HEK293 (cell line): ENCODE measurements around the gene HMX1.

Experiments used
- CTCF ChIP-seq: fragments of 450-650 bp; formaldehyde crosslinking; IDR thresholded peaks from 2 replicates; pipeline ENCODE4 v1.5.1; 2016; ENCODE audit warnings: missing biosample characterization, missing genetic modification characterization
- GLIS1 ChIP-seq: fragments of 450-650 bp; formaldehyde crosslinking; IDR thresholded peaks from 2 replicates; pipeline ENCODE4 v1.5.1; 2016; ENCODE audit warnings: missing biosample characterization, missing genetic modification characterization
- SALL2 ChIP-seq: fragments of 450-650 bp; formaldehyde crosslinking; IDR thresholded peaks from 2 replicates; pipeline ENCODE4 v1.5.0; 2017; ENCODE audit warnings: missing biosample characterization, mild to moderate bottlenecking, missing genetic modification characterization, borderline replicate concordance
- SP7 ChIP-seq: fragments of 450-650 bp; formaldehyde crosslinking; IDR thresholded peaks from 2 replicates; pipeline ENCODE4 v1.5.1; 2016; ENCODE audit warnings: missing biosample characterization, missing genetic modification characterization
- TCF7L2 ChIP-seq: IDR thresholded peaks from 2 replicates; pipeline ENCODE4 v1.6.1; 2011; ENCODE audit warnings: low read depth, mild to moderate bottlenecking, inconsistent platforms, low read length, moderate library complexity, borderline replicate concordance
- ZNF10 ChIP-seq: fragments of 450-650 bp; formaldehyde crosslinking; IDR thresholded peaks from 2 replicates; pipeline ENCODE4 v1.5.1; 2017; ENCODE audit warnings: missing biosample characterization, missing genetic modification characterization
- ZNF138 ChIP-seq: fragments of 450-650 bp; formaldehyde crosslinking; IDR thresholded peaks from 2 replicates; pipeline ENCODE4 v1.5.1; 2016; ENCODE audit warnings: missing biosample characterization, missing genetic modification characterization, borderline replicate concordance
- ZNF221 ChIP-seq: fragments of 450-650 bp; formaldehyde crosslinking; IDR thresholded peaks from 2 replicates; pipeline ENCODE4 v1.5.1; 2017; ENCODE audit warnings: missing biosample characterization, missing genetic modification characterization, borderline replicate concordance
- ZNF274 ChIP-seq, 2 experiments: fragments of 200-500 bp in 1 of 2; fragments of 450-650 bp in 1 of 2; sonication (Bioruptor generic) in 1 of 2; formaldehyde crosslinking in 1 of 2; IDR thresholded peaks; 2 replicates each; pipeline versions ENCODE4 v1.5.1 to v1.6.1; 2014 to 2016; ENCODE audit warnings: borderline replicate concordance in 1 of 2, inconsistent platforms in 1 of 2, low read length in 1 of 2, missing biosample characterization in 1 of 2, missing genetic modification characterization in 1 of 2
- ZNF292 ChIP-seq: fragments of 450-650 bp; formaldehyde crosslinking; IDR thresholded peaks from 2 replicates; pipeline ENCODE4 v1.5.1; 2016; ENCODE audit warnings: low read depth, missing biosample characterization, missing genetic modification characterization, borderline replicate concordance
- ZNF530 ChIP-seq: fragments of 450-650 bp; formaldehyde crosslinking; IDR thresholded peaks from 2 replicates; pipeline ENCODE4 v1.5.1; 2016; ENCODE audit warnings: low read depth, missing biosample characterization, missing genetic modification characterization
- ZNF544 ChIP-seq: fragments of 450-650 bp; formaldehyde crosslinking; IDR thresholded peaks from 2 replicates; pipeline ENCODE4 v1.5.0; 2017; ENCODE audit warnings: missing biosample characterization, missing genetic modification characterization
- ZNF571 ChIP-seq: fragments of 450-650 bp; formaldehyde crosslinking; IDR thresholded peaks from 2 replicates; pipeline ENCODE4 v1.5.0; 2017; ENCODE audit warnings: missing biosample characterization, missing genetic modification characterization
- ZNF747 ChIP-seq: fragments of 450-650 bp; formaldehyde crosslinking; IDR thresholded peaks from 2 replicates; pipeline ENCODE4 v1.5.1; 2016; ENCODE audit warnings: missing biosample characterization, missing genetic modification characterization

GRCh38 chr4:8905773-8906667 lies 34.4 kb upstream of the HMX1 start:
- TF ChIP-seq TCF7L2 (no peak), ZNF292 (tag by site-specific recombination) (no peak), ZNF221 (tag by site-specific recombination) (no peak), ZNF274 (IDR thresholded peaks at IDR 0.05; ENCODE audit: low read length) (no peak), ZNF274 (tag by site-specific recombination; IDR thresholded peaks at IDR 0.05; ENCODE audit: borderline replicate concordance) (no peak), ZNF138 (tag by site-specific recombination) (no peak), ZNF10 (no peak), ZNF530 (no peak), SP7 (tag by site-specific recombination) (no peak), CTCF (tag by site-specific recombination) (no peak), ZNF544 (no peak), GLIS1 (tag by site-specific recombination) (no peak), SALL2 (tag by site-specific recombination) (no peak), ZNF747 (tag by site-specific recombination) (no peak), ZNF571 (tag by site-specific recombination) (no peak)
